HFF-Myc (cell line): ENCODE measurements around the gene INHA.

Experiments
- DNase-seq: peaks from one replicate; pipeline ENCODE4 v3.0.0-alpha.2; 2011; ENCODE audit warnings: low read depth; ENCODE audit errors: extremely low read depth
- H3K4me3 ChIP-seq: replicated peaks from 2 replicates; pipeline ENCODE4 v1.5.1; 2011; ENCODE audit warnings: low read depth, mild to moderate bottlenecking, control low read depth, low read length
- TF ChIP-seq, protein P1 (sequence below): IDR thresholded peaks from 2 replicates; pipeline ENCODE4 v1.5.1; 2012; ENCODE audit warnings: mild to moderate bottlenecking, low read depth, low read length, control low read depth; ENCODE audit errors: missing control alignments

The INHA gene

GRCh38 chr2:219593154-219593553 is 21.0 kb downstream of the INHA start:
- no peak for DNase-seq
- TF ChIP-seq, protein P1, sequence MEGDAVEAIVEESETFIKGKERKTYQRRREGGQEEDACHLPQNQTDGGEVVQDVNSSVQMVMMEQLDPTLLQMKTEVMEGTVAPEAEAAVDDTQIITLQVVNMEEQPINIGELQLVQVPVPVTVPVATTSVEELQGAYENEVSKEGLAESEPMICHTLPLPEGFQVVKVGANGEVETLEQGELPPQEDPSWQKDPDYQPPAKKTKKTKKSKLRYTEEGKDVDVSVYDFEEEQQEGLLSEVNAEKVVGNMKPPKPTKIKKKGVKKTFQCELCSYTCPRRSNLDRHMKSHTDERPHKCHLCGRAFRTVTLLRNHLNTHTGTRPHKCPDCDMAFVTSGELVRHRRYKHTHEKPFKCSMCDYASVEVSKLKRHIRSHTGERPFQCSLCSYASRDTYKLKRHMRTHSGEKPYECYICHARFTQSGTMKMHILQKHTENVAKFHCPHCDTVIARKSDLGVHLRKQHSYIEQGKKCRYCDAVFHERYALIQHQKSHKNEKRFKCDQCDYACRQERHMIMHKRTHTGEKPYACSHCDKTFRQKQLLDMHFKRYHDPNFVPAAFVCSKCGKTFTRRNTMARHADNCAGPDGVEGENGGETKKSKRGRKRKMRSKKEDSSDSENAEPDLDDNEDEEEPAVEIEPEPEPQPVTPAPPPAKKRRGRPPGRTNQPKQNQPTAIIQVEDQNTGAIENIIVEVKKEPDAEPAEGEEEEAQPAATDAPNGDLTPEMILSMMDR, result no peak
- no peak overlapping the region for H3K4me3 ChIP-seq

DNA sequence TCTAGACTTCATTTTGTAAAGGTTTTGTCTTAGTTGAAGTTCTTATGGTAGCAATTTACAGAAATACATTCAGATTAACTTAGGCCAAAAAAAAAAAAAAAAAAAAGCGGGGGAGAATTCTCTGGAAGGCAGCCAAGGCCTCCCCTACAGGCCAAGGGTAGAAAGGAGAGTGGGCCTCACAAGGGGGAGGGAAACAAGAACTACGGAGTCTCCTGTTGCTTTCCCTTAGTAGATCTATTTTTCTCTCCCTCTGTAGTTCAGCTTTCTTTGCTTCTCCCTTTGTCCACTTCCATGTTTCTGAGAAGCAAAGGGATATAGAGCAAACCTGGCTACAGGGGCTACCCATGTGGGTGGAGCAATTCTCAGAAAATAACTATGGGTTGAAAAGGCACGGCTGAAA is 23.1 kb downstream of the INHA start:
- no peak for DNase-seq
- no peak overlapping the region for H3K4me3 ChIP-seq
- TF ChIP-seq, protein P1, result peak; percentile 10

DNA sequence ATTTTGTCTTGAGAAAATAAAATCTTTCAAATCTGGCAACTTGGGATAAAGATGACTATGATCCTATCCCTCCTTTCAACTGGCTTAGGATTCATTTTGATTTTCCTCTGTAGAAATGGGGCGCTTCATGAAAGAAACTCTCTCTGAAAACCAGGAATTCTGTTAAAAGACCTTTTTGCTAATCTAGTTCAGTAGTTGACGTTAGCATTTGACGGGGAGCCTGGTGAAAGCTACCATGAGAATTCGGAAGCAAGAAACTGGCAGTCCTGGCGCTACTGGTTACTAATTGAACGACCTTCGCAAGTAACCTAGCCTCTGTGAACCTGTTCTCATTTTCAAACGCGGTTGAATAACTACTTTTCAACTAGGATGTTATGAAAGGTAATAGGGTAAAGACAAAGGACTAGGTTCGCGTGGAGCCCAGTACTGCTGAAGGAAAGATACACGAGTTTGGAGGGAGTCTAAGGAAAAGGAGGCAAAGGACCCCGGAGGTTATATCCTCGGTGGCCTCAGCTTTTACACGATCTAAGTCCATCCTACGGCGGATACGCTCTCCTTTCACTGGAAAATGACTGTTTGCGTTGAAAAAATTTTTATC is 24.9 kb downstream of the INHA start:
- peak overlapping the region; percentile 73 for H3K4me3 ChIP-seq
- no peak for DNase-seq
- TF ChIP-seq, protein P1, result no peak

DNA sequence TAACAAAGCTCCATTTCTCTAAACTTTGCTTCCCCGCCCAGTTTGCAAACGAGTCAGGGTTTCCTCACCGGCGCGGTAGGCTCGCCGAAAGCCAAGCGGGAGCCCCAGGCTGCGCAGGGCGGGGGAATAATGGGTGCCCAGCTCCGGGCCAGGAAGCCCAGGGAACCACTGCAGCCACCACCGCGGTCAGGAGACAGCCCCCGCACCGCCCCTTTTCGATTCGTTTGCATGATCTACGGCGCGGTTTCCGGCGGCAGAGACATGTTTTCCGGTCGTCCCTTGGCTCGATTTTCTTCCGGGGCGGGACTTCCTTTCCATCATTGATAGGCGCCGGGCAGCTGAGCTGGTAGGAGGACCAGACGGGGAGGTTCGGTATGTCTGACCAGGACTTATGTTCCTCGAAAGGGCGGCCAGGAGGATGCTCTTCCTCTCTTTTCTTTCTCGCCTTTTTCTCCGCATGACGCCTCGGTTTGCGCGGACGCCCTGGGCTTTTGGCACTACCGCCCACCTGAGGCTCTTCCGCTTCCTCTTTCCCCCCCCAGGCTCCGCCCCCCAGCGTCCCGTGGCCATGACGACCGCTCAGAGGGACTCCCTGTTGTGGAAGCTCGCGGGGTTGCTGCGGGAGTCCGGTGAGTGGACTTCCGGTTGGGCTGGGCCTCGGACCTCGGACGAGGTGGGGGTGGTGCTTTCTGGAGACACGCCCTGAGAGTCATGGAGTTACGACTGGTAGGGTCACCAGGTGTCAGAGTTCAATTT is 25.6 kb downstream of the INHA start, which contains the start of gene STK11IP:
Gene STK11IP (plus strand): TSS at position 306 of the 756 bp plus-strand sequence. CDS start 263 bp downstream, at position 569.
- DNase-seq, result peak; percentile 87
- H3K4me3 ChIP-seq, result peak within 1 kb of the TSS; percentile 73
- TF ChIP-seq, protein P1, result no peak

DNA sequence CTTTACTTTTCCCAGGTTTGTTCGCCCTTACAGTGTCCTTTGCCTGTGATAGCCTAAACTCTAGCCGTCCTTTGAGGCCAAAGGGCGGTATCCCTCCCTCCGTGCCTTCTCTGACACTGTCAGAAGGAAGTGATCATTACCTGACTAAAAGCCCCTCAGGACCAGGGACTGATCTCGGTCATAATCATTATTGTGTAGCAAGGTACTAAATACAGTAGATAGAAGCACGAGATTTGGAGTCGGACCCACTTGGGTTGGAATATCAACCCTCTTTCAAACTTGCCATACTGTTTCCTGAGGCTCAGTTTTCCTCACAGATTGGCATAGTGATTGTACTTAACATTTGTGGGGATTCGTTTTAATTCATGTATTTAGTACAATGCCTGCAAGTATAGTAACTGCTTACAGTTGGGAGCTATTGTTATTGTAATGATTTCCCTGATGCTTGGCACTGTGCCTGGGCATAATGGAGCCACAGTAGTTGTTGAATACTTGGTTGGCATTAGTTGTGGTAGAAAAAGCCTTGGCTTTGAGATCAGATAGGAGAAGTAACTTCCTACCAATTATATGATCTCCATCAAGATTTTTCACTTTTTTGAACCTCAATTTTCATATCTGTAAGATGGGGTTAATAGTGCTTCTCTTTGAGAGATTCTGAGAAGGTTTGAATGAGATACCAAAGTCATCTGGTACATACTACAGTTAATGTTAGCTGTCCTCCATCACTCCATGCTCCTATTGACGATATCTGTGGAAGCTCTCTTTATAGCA is 26.4 kb downstream of the INHA start:
- no peak for DNase-seq
- TF ChIP-seq, protein P1, result no peak
- H3K4me3 ChIP-seq, result peak overlapping the region; percentile 73

DNA sequence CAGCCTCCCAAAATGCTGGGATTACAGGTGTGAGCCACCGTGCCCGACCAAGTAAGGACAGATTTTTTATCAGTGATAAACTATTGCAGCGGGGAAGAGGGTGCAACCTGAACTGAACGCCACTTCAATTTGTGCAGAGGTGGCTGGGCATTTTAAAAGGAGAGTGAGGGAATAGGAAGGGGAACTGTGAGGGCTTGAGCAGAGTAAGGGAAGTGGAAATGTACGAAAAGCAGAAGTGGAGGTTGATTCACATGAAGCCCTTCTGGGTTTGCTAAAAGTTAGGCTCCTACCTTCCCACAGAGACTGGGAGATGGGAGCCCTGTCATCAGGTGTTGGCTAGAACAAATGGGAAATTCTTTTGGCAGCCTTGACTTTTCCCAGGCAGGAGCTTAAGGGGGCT is 31.7 kb downstream of the INHA start:
- H3K4me3 ChIP-seq, result no peak overlapping the region
- TF ChIP-seq, protein P1, result no peak
- no peak for DNase-seq
